HG02981 (cell line): ENCODE results near the gene EME2.
A peak's percentile ranks its signal among the peaks of the same experiment; 100 is the strongest.

Experiments
- ATAC-seq: cut with Tn5 transposase; IDR thresholded peaks from one replicate; pipeline ENCODE4 v1.9.1; 2021; ENCODE audit warnings: mild to moderate bottlenecking, moderate library complexity; ENCODE audit not compliant: unreplicated experiment

EME2 gene

GRCh38 chr16:1766231-1766630, 6.4 kb upstream of the EME2 start:
- no peak for ATAC-seq

GRCh38 chr16:1766701-1767100, 5.9 kb upstream of the EME2 start:
- no peak for ATAC-seq

- ATAC-seq = no peak
Measured at GRCh38 chr16:1767116-1767994, 5.3 kb upstream of the EME2 start.

GRCh38 chr16:1768061-1768766, 4.4 kb upstream of the EME2 start:
- ATAC-seq = no peak

GRCh38 chr16:1768767-1769401, 3.7 kb upstream of the EME2 start:
- no peak for ATAC-seq

GRCh38 chr16:1769402-1770300, 3.0 kb upstream of the EME2 start:
- ATAC-seq = no peak

GRCh38 chr16:1770328-1771187, 2.1 kb upstream of the EME2 start:
- ATAC-seq = no peak

GRCh38 chr16:1771188-1771863, 1.3 kb upstream of the EME2 start, which contains the start of gene NME3:
Gene NME3 (minus strand): TSS chr16:1771543. CDS start chr16:1771534, 9 bp downstream.
- no peak for ATAC-seq

- no peak for ATAC-seq
Measured at GRCh38 chr16:1771864-1772361, 697 bp upstream of the EME2 start.

- peak; percentile 36 for ATAC-seq
Measured at GRCh38 chr16:1772908-1773702, 495 bp downstream of the EME2 start, which contains the start of gene MRPS34. Gene MRPS34 (minus strand): TSS chr16:1773134. CDS start chr16:1773119, 15 bp downstream.

GRCh38 chr16:1773703-1774447, 1.3 kb downstream of the EME2 start:
- ATAC-seq = no peak

GRCh38 chr16:1774448-1774780, 1.8 kb downstream of the EME2 start:
- ATAC-seq = no peak

- ATAC-seq = no peak
Measured at GRCh38 chr16:1775006-1775845, 2.6 kb downstream of the EME2 start.

- no peak for ATAC-seq
Measured at GRCh38 chr16:1775846-1776671, 3.4 kb downstream of the EME2 start.

- no peak for ATAC-seq
Measured at GRCh38 chr16:1776672-1776955, 4.0 kb downstream of the EME2 start.

GRCh38 chr16:1776991-1777374, 4.4 kb downstream of the EME2 start:
- ATAC-seq = no peak
